Tibial artery (tissue), 4 donors: ENCODE measurements around the gene GET4.

ENCODE experiments used
- DNase-seq, 2 donors: peaks; one replicate each; pipeline ENCODE4 v3.0.0-alpha.2; 2019
- H3K27ac ChIP-seq, 2 donors: fragments of 200-600 bp; sonication (generic) in 1 of 2; 1 replicate in 1 of 2; 2 replicates in 1 of 2; pipeline ENCODE4 v1.5.1; 2018 to 2019; ENCODE audit warnings: mild to moderate bottlenecking in 1 of 2
- H3K27me3 ChIP-seq, 2 donors: fragments of 200-600 bp; sonication (generic) in 1 of 2; one replicate each; pipeline versions ENCODE4 v1.5.1 to v1.6.0; 2016 to 2019
- H3K36me3 ChIP-seq, 3 donors: fragments of 200-600 bp; sonication (generic) in 2 of 3; one replicate each; pipeline ENCODE4 v1.5.1; 2016 to 2019; ENCODE audit warnings: mild to moderate bottlenecking in 2 of 3
- H3K4me1 ChIP-seq, 4 donors: fragments of 200-600 bp; sonication (generic) in 2 of 4; 1 replicate in 3 of 4; 2 replicates in 1 of 4; pipeline ENCODE4 v1.5.1; 2016 to 2019
- H3K4me3 ChIP-seq, 2 donors: fragments of 200-600 bp; sonication (generic) in 1 of 2; 1 replicate in 1 of 2; 2 replicates in 1 of 2; pipeline ENCODE4 v1.5.1; 2018 to 2019; ENCODE audit warnings: mild to moderate bottlenecking in 2 of 2
- H3K9me3 ChIP-seq, 3 donors: fragments of 200-600 bp; sonication (generic) in 1 of 3; one replicate each; pipeline ENCODE4 v1.5.1; 2016 to 2019
- CTCF ChIP-seq, 2 experiments: fragments of 200-600 bp in 1 of 2; fragments of 450-650 bp in 1 of 2; IDR thresholded peaks; one replicate each; pipeline ENCODE4 v1.5.1; 2017 to 2019; ENCODE audit warnings: antibody characterized with exemption in 2 of 2, mild to moderate bottlenecking in 1 of 2, moderate library complexity in 1 of 2
- intact Hi-C: fragments of 100-400 bp; cut with DNase I; formaldehyde crosslinking; loops from one replicate; pipeline ENCODE4 v1.15.0; 2023; ENCODE audit warnings: low total_unique reads

Gene GET4

GRCh38 chr7:853366-854117 lies 22.8 kb upstream of the GET4 start:
- no peak for DNase-seq
- no peak overlapping the region for H3K4me3 ChIP-seq
- H3K36me3 ChIP-seq: peaks cover 93 to 100% (median 97%) of the 10 kb centered on the region in 3 donors
- no peaks in the 10 kb centered on the region for H3K27me3 ChIP-seq
- H3K4me1 ChIP-seq: no peaks in the 10 kb centered on the region
- TF ChIP-seq CTCF (IDR thresholded peaks at IDR 0.05): no peak
- no peaks in the 10 kb centered on the region for H3K9me3 ChIP-seq
- H3K27ac ChIP-seq: no peak overlapping the region
- intact Hi-C loops: no loop called here

GRCh38 chr7:854118-854775 lies 22.1 kb upstream of the GET4 start:
- TF ChIP-seq CTCF (IDR thresholded peaks at IDR 0.05): no peak
- Histone ChIP-seq H3K36me3 (peaks cover 97 to 100% (median 98%) of the 10 kb centered on the region in 3 donors), H3K9me3 (no peaks in the 10 kb centered on the region), H3K27ac (no peak overlapping the region), H3K4me1 (no peaks in the 10 kb centered on the region), H3K27me3 (no peaks in the 10 kb centered on the region), H3K4me3 (no peak overlapping the region)
- intact Hi-C loops: no loop called here
- DNase-seq: no peak

GRCh38 chr7:855686-856369 lies 20.5 kb upstream of the GET4 start:
- intact Hi-C loops: no loop called here
- Histone ChIP-seq H3K27me3 (no peaks in the 10 kb centered on the region), H3K9me3 (no peaks in the 10 kb centered on the region), H3K36me3 (peaks cover 98 to 100% (median 98%) of the 10 kb centered on the region in 3 donors), H3K4me1 (no peaks in the 10 kb centered on the region), H3K27ac (no peak overlapping the region), H3K4me3 (no peak overlapping the region)
- no peak for DNase-seq
- TF ChIP-seq CTCF (IDR thresholded peaks at IDR 0.05): no peak

- no peak for TF ChIP-seq CTCF (IDR thresholded peaks at IDR 0.05)
- DNase-seq: no peak
- H3K4me3 ChIP-seq: no peak overlapping the region
- H3K27me3 ChIP-seq: no peaks in the 10 kb centered on the region
- no peaks in the 10 kb centered on the region for H3K4me1 ChIP-seq
- intact Hi-C loops: no loop called here
- peaks cover 98 to 100% (median 98%) of the 10 kb centered on the region in 3 donors for H3K36me3 ChIP-seq
- H3K9me3 ChIP-seq: no peaks in the 10 kb centered on the region
- no peak overlapping the region for H3K27ac ChIP-seq
Observed at GRCh38 chr7:856444-857095, 19.8 kb upstream of the GET4 start.

- no peaks in the 10 kb centered on the region for H3K9me3 ChIP-seq
- no peak overlapping the region for H3K27ac ChIP-seq
- TF ChIP-seq CTCF (IDR thresholded peaks at IDR 0.05): no peak
- H3K4me3 ChIP-seq: no peak overlapping the region
- peaks cover 99 to 100% (median 100%) of the 10 kb centered on the region in 3 donors for H3K36me3 ChIP-seq
- DNase-seq: no peak
- intact Hi-C loops: no loop called here
- H3K4me1 ChIP-seq: no peaks in the 10 kb centered on the region
- H3K27me3 ChIP-seq: no peaks in the 10 kb centered on the region
Observed at GRCh38 chr7:857661-858060, 18.7 kb upstream of the GET4 start.
